Upper lobe of left lung (tissue), 6 donors: ENCODE results near the gene BABAM2. TPM values are rescaled to one million over a fixed set of nuclear protein-coding genes. Genes with fewer than 3 reads are reported as not detected.

Experiments
- ATAC-seq, 2 donors: fragments of 200-7000 bp; cut with Tn5 transposase; one replicate each; pipeline ENCODE4 v1.9.1; 2022; ENCODE audit warnings: mild to moderate bottlenecking in 2 of 2, moderate library complexity in 2 of 2; ENCODE audit not compliant: low FRiP score in 2 of 2
- DNase-seq, 2 donors: peaks; one replicate each; pipeline ENCODE4 v3.0.0-alpha.2; 2019 to 2020
- H3K27ac ChIP-seq, 4 donors: fragments of 200-600 bp; sonication (generic); one replicate each; pipeline ENCODE4 v1.5.1; 2016 to 2019
- H3K27me3 ChIP-seq, 4 donors: fragments of 200-600 bp; sonication (generic); one replicate each; pipeline ENCODE4 v1.5.1; 2017 to 2019
- H3K36me3 ChIP-seq, 4 donors: fragments of 200-600 bp; sonication (generic); one replicate each; pipeline ENCODE4 v1.5.1; 2016 to 2019
- H3K4me1 ChIP-seq, 4 donors: fragments of 200-600 bp; sonication (generic); one replicate each; pipeline ENCODE4 v1.5.1; 2018 to 2019
- H3K4me3 ChIP-seq, 4 donors: fragments of 200-600 bp; sonication (generic); one replicate each; pipeline ENCODE4 v1.5.1; 2017 to 2019; ENCODE audit warnings: mild to moderate bottlenecking in 2 of 4, moderate library complexity in 1 of 4
- H3K9me3 ChIP-seq, 4 donors: fragments of 200-600 bp; sonication (generic); one replicate each; pipeline ENCODE4 v1.5.1; 2018 to 2019
- EP300 ChIP-seq, 4 donors: sonication (generic); formaldehyde crosslinking; IDR thresholded peaks; one replicate each; pipeline ENCODE4 v1.5.1; 2017; ENCODE audit warnings: antibody characterized with exemption in 4 of 4, control low read depth in 2 of 4
- POLR2A ChIP-seq, 4 donors: fragments of 450-650 bp; IDR thresholded peaks; one replicate each; pipeline ENCODE4 v1.5.1; 2016 to 2017; ENCODE audit warnings: antibody characterized with exemption in 4 of 4, mild to moderate bottlenecking in 2 of 4
- POLR2AphosphoS5 ChIP-seq, 2 donors: sonication (generic); formaldehyde crosslinking; IDR thresholded peaks; one replicate each; pipeline ENCODE4 v1.5.1; 2017; ENCODE audit warnings: antibody characterized with exemption in 2 of 2
- WGBS, 2 donors: methylation state at CpG; one replicate each; pipeline ENCODE4 v1.1.5; 2017 to 2018; 5-methylcytosine and 5-hydroxymethylcytosine counted together
- total RNA-seq, 6 donors: library from RNA; depleted of rRNA in 4 of 6; stranded (reverse); fragments of >200 nt in 4 of 6; gene quantifications; one replicate each; pipeline versions ENCODE4 v1.1.0 to v1.2.1, GENCODE V29; 2016 to 2021
- TF ChIP-seq, protein P1 (sequence below), 6 experiments: fragments of 450-650 bp in 4 of 6; fragments of 200-600 bp in 2 of 6; sonication (generic) in 2 of 6; IDR thresholded peaks; one replicate each; pipeline ENCODE4 v1.5.1; 2016 to 2019; ENCODE audit warnings: antibody characterized with exemption in 6 of 6
- donor health status: DM: no; HTN: no; CAD: no; lungs with moderate emphysema.
- donor health status: DM: no; HTN: yes; CAD: no; lungs with severe emphysema.

The BABAM2 gene
- total RNA-seq, 6 donors from 2014 or later = 23.0 to 44.0 (median 38.2) TPM

DNA sequence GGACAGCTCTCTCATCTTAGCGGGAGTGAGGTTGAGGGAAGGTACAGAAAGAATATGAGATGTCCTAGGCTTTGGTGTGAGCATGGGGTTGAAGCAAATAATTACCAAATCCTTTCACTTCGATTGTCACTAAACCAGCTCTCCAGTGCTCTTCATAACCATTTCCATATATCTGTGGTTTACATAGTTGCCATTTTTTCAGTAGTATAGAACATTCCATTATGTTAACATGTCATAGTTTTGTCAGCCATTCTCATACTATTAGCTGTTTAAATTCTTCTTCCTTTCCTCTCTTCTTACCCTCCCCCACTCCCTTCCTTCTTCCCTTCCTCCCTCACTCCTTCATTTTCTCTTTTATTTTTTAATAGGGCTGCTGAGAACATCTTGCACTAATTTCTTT lies 205.9 kb downstream of the BABAM2 start:
- no peak for DNase-seq
- WGBS, 2 donors = 91 to 93% methylated on average over 2 of the region's 2 CpGs

GRCh38 chr2:28098501-28099225 lies 208.1 kb downstream of the BABAM2 start:
- ATAC-seq (no peak), DNase-seq (no peak)
- TF ChIP-seq EP300 (IDR thresholded peaks at IDR 0.05) = no peak
- TF ChIP-seq POLR2AphosphoS5 (IDR thresholded peaks at IDR 0.05) = no peak
- no peak for TF ChIP-seq POLR2A (IDR thresholded peaks at IDR 0.05)
- TF ChIP-seq, protein P1, sequence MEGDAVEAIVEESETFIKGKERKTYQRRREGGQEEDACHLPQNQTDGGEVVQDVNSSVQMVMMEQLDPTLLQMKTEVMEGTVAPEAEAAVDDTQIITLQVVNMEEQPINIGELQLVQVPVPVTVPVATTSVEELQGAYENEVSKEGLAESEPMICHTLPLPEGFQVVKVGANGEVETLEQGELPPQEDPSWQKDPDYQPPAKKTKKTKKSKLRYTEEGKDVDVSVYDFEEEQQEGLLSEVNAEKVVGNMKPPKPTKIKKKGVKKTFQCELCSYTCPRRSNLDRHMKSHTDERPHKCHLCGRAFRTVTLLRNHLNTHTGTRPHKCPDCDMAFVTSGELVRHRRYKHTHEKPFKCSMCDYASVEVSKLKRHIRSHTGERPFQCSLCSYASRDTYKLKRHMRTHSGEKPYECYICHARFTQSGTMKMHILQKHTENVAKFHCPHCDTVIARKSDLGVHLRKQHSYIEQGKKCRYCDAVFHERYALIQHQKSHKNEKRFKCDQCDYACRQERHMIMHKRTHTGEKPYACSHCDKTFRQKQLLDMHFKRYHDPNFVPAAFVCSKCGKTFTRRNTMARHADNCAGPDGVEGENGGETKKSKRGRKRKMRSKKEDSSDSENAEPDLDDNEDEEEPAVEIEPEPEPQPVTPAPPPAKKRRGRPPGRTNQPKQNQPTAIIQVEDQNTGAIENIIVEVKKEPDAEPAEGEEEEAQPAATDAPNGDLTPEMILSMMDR (IDR thresholded peaks at IDR 0.05) = no peak
- WGBS, 2 donors = 92 to 94% methylated on average over 4 of the region's 4 CpGs
- Histone ChIP-seq H3K27ac (no peak overlapping the region), H3K9me3 (no peaks in the 10 kb centered on the region), H3K36me3 (no peaks in the 10 kb centered on the region), H3K4me1 (peaks cover 0 to 5% (median 1%) of the 10 kb centered on the region in 4 donors), H3K4me3 (no peak overlapping the region), H3K27me3 (no peaks in the 10 kb centered on the region)

More for the DNA sequence above, 205.9 kb downstream of the BABAM2 start:
- H3K27ac ChIP-seq = no peak overlapping the region
- H3K4me3 ChIP-seq = no peak overlapping the region
- no peak for ATAC-seq
- no peaks in the 10 kb centered on the region for H3K27me3 ChIP-seq
- no peaks in the 10 kb centered on the region for H3K36me3 ChIP-seq
- no peaks in the 10 kb centered on the region for H3K4me1 ChIP-seq
- no peaks in the 10 kb centered on the region for H3K9me3 ChIP-seq
- no peak for TF ChIP-seq EP300 (IDR thresholded peaks at IDR 0.05)
- no peak for TF ChIP-seq POLR2AphosphoS5 (IDR thresholded peaks at IDR 0.05)
- TF ChIP-seq, protein P1 (IDR thresholded peaks at IDR 0.05) = no peak
- no peak for TF ChIP-seq POLR2A (IDR thresholded peaks at IDR 0.05)

- no peak for TF ChIP-seq EP300 (IDR thresholded peaks at IDR 0.05)
- no peak overlapping the region for H3K4me3 ChIP-seq
- H3K27me3 ChIP-seq = no peaks in the 10 kb centered on the region
- no peak overlapping the region for H3K27ac ChIP-seq
- H3K4me1 ChIP-seq = peaks cover 0 to 5% (median 1%) of the 10 kb centered on the region in 4 donors
- no peaks in the 10 kb centered on the region for H3K9me3 ChIP-seq
- 83 to 93% methylated on average over 2 of the region's 2 CpGs for WGBS, 2 donors
- no peaks in the 10 kb centered on the region for H3K36me3 ChIP-seq
- ATAC-seq (no peak), DNase-seq (no peak)
Observed at GRCh38 chr2:28101123-28101522, 210.6 kb downstream of the BABAM2 start.

GRCh38 chr2:28101892-28102291 lies 211.4 kb downstream of the BABAM2 start:
- Histone ChIP-seq H3K9me3 (no peaks in the 10 kb centered on the region), H3K36me3 (no peaks in the 10 kb centered on the region), H3K4me1 (peaks cover 0 to 5% (median 1%) of the 10 kb centered on the region in 4 donors), H3K27ac (peak overlapping the region in 1 of 4 donors; percentile 64), H3K4me3 (no peak overlapping the region), H3K27me3 (no peaks in the 10 kb centered on the region)
- TF ChIP-seq POLR2A (IDR thresholded peaks at IDR 0.05) = no peak
- no peak for TF ChIP-seq POLR2AphosphoS5 (IDR thresholded peaks at IDR 0.05)
- TF ChIP-seq, protein P1 (IDR thresholded peaks at IDR 0.05) = no peak
- no peak for TF ChIP-seq EP300 (IDR thresholded peaks at IDR 0.05)
- WGBS, 2 donors = 70 to 76% methylated on average over 3 of the region's 3 CpGs
- peak in 1 of 2 donors; percentile 43 for ATAC-seq
- DNase-seq = no peak

DNA sequence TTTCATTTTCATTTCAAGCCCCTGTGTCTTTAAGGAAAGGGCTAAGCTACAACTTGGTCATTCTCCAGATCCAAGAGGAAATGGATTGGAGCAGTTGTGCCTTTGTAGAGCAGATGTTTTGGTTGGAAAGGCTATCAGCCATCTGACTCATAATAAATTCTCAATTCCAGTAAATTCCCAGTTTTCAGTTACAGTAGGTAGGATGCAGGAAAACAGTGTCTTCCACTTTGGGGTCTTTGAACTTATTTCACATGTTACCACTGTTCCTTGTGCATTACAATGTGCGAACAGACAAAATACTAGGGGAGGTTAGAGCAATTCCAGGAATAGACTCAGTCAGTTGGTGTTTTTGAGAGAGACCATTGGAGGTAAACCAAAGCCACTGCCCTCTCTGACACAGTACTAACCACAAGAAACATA lies 211.9 kb downstream of the BABAM2 start:
- WGBS, 2 donors = 41 to 73% methylated on average over 1 of the region's 1 CpG
- peak in 1 of 2 donors; percentile 89 for ATAC-seq
- Histone ChIP-seq H3K4me3 (no peak overlapping the region), H3K9me3 (no peaks in the 10 kb centered on the region), H3K27ac (peak overlapping the region in 1 of 4 donors; percentile 64), H3K27me3 (no peaks in the 10 kb centered on the region), H3K36me3 (no peaks in the 10 kb centered on the region), H3K4me1 (peaks cover 0 to 5% (median 1%) of the 10 kb centered on the region in 4 donors)
- peak in 2 of 4 donors; percentile 20 to 40 for TF ChIP-seq EP300 (IDR thresholded peaks at IDR 0.05)
- TF ChIP-seq POLR2AphosphoS5 (IDR thresholded peaks at IDR 0.05) = peak in 1 of 2 donors; percentile 54
- no peak for TF ChIP-seq POLR2A (IDR thresholded peaks at IDR 0.05)
- TF ChIP-seq, protein P1 (IDR thresholded peaks at IDR 0.05) = no peak
- DNase-seq = no peak
